ENCODE data around the gene CD40.

Gene CD40

GRCh38 chr20:46100988-46101387 is 17.1 kb upstream of the CD40 start:
- TF ChIP-seq, protein P1, sequence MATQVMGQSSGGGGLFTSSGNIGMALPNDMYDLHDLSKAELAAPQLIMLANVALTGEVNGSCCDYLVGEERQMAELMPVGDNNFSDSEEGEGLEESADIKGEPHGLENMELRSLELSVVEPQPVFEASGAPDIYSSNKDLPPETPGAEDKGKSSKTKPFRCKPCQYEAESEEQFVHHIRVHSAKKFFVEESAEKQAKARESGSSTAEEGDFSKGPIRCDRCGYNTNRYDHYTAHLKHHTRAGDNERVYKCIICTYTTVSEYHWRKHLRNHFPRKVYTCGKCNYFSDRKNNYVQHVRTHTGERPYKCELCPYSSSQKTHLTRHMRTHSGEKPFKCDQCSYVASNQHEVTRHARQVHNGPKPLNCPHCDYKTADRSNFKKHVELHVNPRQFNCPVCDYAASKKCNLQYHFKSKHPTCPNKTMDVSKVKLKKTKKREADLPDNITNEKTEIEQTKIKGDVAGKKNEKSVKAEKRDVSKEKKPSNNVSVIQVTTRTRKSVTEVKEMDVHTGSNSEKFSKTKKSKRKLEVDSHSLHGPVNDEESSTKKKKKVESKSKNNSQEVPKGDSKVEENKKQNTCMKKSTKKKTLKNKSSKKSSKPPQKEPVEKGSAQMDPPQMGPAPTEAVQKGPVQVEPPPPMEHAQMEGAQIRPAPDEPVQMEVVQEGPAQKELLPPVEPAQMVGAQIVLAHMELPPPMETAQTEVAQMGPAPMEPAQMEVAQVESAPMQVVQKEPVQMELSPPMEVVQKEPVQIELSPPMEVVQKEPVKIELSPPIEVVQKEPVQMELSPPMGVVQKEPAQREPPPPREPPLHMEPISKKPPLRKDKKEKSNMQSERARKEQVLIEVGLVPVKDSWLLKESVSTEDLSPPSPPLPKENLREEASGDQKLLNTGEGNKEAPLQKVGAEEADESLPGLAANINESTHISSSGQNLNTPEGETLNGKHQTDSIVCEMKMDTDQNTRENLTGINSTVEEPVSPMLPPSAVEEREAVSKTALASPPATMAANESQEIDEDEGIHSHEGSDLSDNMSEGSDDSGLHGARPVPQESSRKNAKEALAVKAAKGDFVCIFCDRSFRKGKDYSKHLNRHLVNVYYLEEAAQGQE (IDR thresholded peaks at IDR 0.05; ENCODE audit: insufficient read depth in 1 of 2, low read depth in 2 of 2, low read length in 2 of 2) = no peak
- TF ChIP-seq POLR2AphosphoS5 (IDR thresholded peaks at IDR 0.05; ENCODE audit: low read depth, low read length) (no peak), FOXP2 (optimal IDR thresholded peaks at IDR 0.05; ENCODE audit: borderline replicate concordance, extremely low read depth, extremely low read length, insufficient read depth) (no peak), SIN3A (IDR thresholded peaks at IDR 0.05; ENCODE audit: borderline replicate concordance, insufficient read depth, low read length) (no peak), TAF1 (IDR thresholded peaks at IDR 0.05; ENCODE audit: borderline replicate concordance, insufficient read depth, low read length) (no peak)

DNA sequence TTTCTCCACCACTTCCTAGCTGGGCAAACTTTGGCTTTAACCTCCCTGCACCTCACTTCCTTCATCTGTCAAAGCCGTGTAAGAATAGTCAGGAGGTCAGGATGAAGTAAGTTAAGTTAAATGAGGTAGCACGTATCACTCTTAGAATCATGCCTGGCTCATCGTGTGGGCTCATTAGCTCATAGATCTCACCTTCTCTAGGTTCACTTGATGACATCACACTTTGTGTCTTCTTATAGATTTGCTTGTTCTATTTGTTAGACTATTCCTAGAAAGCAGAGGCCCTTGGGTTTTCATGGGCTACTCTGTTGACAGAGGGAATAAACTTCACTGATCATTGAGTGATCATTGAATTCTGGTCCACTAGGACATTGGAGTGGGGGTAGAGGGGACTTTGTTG is 16.2 kb upstream of the CD40 start:
- TF ChIP-seq POLR2AphosphoS5 (IDR thresholded peaks at IDR 0.05; ENCODE audit: low read depth, low read length) = no peak
- TF ChIP-seq TAF1 (IDR thresholded peaks at IDR 0.05; ENCODE audit: borderline replicate concordance, insufficient read depth, low read length) = no peak
- TF ChIP-seq, protein P1 (IDR thresholded peaks at IDR 0.05; ENCODE audit: insufficient read depth in 1 of 2, low read depth in 2 of 2, low read length in 2 of 2) = no peak
- no peak for TF ChIP-seq SIN3A (IDR thresholded peaks at IDR 0.05; ENCODE audit: borderline replicate concordance, insufficient read depth, low read length)
- no peak for TF ChIP-seq FOXP2 (optimal IDR thresholded peaks at IDR 0.05; ENCODE audit: borderline replicate concordance, extremely low read depth, extremely low read length, insufficient read depth)

DNA sequence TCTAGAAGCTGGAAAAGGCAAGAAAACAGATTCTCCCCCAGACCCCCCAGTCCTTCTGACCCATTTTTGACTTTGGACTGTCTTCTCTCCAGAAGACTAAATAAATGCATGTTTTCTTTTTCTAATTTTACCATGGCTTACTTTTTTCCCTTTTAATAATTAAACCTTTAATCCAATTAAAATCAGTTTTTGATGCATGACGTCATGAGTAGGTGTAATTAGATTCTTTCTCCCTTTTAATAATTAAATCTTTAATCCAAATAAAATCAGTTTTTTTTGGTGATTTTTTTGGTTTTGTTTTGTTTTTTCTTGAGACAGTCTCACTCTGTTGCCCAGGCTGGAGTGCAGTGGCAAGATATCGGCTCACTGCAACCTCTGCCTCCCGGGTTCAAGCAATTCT is 15.2 kb upstream of the CD40 start:
- TF ChIP-seq SIN3A (IDR thresholded peaks at IDR 0.05; ENCODE audit: borderline replicate concordance, insufficient read depth, low read length) (no peak), POLR2AphosphoS5 (IDR thresholded peaks at IDR 0.05; ENCODE audit: low read depth, low read length) (no peak), FOXP2 (optimal IDR thresholded peaks at IDR 0.05; ENCODE audit: borderline replicate concordance, extremely low read depth, extremely low read length, insufficient read depth) (no peak)

DNA sequence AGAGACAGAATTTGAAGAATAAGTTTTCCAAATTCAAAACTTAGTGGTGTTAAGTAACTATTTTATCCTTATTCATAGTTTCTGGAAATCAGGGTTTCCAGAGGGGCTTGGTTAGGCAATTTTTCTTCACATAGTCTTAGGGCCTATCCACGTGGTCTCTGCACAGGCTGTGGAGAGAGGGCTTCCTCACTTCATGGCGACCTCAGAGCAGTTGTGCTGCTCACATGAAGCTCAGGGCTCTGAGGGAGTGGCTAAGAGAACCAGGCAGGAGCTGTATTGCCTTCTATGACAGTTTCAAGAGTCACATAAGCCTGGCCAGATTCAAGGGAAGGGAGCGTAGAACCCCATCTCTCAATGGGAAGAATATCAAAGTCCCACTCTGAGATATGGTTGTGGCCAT is 13.9 kb upstream of the CD40 start:
- TF ChIP-seq SIN3A (IDR thresholded peaks at IDR 0.05; ENCODE audit: borderline replicate concordance, insufficient read depth, low read length) = no peak
- no peak for TF ChIP-seq TAF1 (IDR thresholded peaks at IDR 0.05; ENCODE audit: borderline replicate concordance, insufficient read depth, low read length)
- TF ChIP-seq FOXP2 (optimal IDR thresholded peaks at IDR 0.05; ENCODE audit: borderline replicate concordance, extremely low read depth, extremely low read length, insufficient read depth) = no peak
- no peak for TF ChIP-seq POLR2AphosphoS5 (IDR thresholded peaks at IDR 0.05; ENCODE audit: low read depth, low read length)
- TF ChIP-seq, protein P1 (IDR thresholded peaks at IDR 0.05; ENCODE audit: insufficient read depth in 1 of 2, low read depth in 2 of 2, low read length in 2 of 2) = no peak

- TF ChIP-seq TAF1 (IDR thresholded peaks at IDR 0.05; ENCODE audit: borderline replicate concordance, insufficient read depth, low read length) (no peak), SIN3A (IDR thresholded peaks at IDR 0.05; ENCODE audit: borderline replicate concordance, insufficient read depth, low read length) (no peak), POLR2AphosphoS5 (IDR thresholded peaks at IDR 0.05; ENCODE audit: low read depth, low read length) (no peak), FOXP2 (optimal IDR thresholded peaks at IDR 0.05; ENCODE audit: borderline replicate concordance, extremely low read depth, extremely low read length, insufficient read depth) (no peak)
- TF ChIP-seq, protein P1 (IDR thresholded peaks at IDR 0.05; ENCODE audit: insufficient read depth in 1 of 2, low read depth in 2 of 2, low read length in 2 of 2) = no peak
Observed at GRCh38 chr20:46107061-46107460, 11.1 kb upstream of the CD40 start.
